ENCODE data around the gene AGTRAP.

Gene AGTRAP

GRCh38 chr1:11783556-11783955, 47.6 kb downstream of the AGTRAP start:
- no peak for DNase-seq (ENCODE audit: low spot score)

GRCh38 chr1:11784256-11784992, 48.5 kb downstream of the AGTRAP start:
- DNase-seq (ENCODE audit: low spot score), result no peak

- peak; percentile 50 for DNase-seq (ENCODE audit: low spot score)
These were observed 49.2 kb downstream of the AGTRAP start for GRCh38 chr1:11784993-11785769.

GRCh38 chr1:11786168-11786567, 50.2 kb downstream of the AGTRAP start:
- DNase-seq (ENCODE audit: low spot score), result no peak

GRCh38 chr1:11787251-11787803, 51.4 kb downstream of the AGTRAP start:
- DNase-seq (ENCODE audit: low spot score), result no peak

- DNase-seq (ENCODE audit: low spot score), result no peak
These were observed 52.0 kb downstream of the AGTRAP start for GRCh38 chr1:11787804-11788436.

GRCh38 chr1:11788549-11789053, 52.7 kb downstream of the AGTRAP start:
- DNase-seq (ENCODE audit: low spot score), result no peak

- DNase-seq (ENCODE audit: low spot score), result no peak
These were observed 53.5 kb downstream of the AGTRAP start for GRCh38 chr1:11789126-11790067.

- DNase-seq (ENCODE audit: low spot score), result no peak
These were observed 54.4 kb downstream of the AGTRAP start for GRCh38 chr1:11790101-11790879.

- no peak for DNase-seq (ENCODE audit: low spot score)
These were observed 55.2 kb downstream of the AGTRAP start for GRCh38 chr1:11790880-11791715.

GRCh38 chr1:11792106-11792505, 56.2 kb downstream of the AGTRAP start:
- DNase-seq (ENCODE audit: low spot score), result no peak

- no peak for DNase-seq (ENCODE audit: low spot score)
These were observed 57.9 kb downstream of the AGTRAP start for GRCh38 chr1:11793819-11794218.

- DNase-seq (ENCODE audit: low spot score), result no peak
These were observed 58.7 kb downstream of the AGTRAP start for GRCh38 chr1:11794446-11795237.

GRCh38 chr1:11795238-11795890, 59.4 kb downstream of the AGTRAP start:
- no peak for DNase-seq (ENCODE audit: low spot score)

GRCh38 chr1:11796036-11796828, 60.3 kb downstream of the AGTRAP start:
- DNase-seq (ENCODE audit: low spot score), result no peak

- DNase-seq (ENCODE audit: low spot score), result no peak
These were observed 61.7 kb downstream of the AGTRAP start for GRCh38 chr1:11797525-11798216.

Measured in SK-N-DZ (cell line).